Measurements from ENCODE around the gene RALGPS1.

RALGPS1 gene

GRCh38 chr9:126981218-126981617 is 66.6 kb downstream of the RALGPS1 start:
- H3K4me1 Mint-ChIP-seq, result peaks cover 13% of the 10 kb centered on the region
- no peaks in the 10 kb centered on the region for H3K36me3 Mint-ChIP-seq (ENCODE audit: low read depth)
- H3K9me3 Mint-ChIP-seq, result no peaks in the 10 kb centered on the region
- no peak overlapping the region for H3K4me3 Mint-ChIP-seq
- no peak for DNase-seq
- H3K27ac Mint-ChIP-seq, result no peak overlapping the region
- no peaks in the 10 kb centered on the region for H3K27me3 Mint-ChIP-seq (ENCODE audit: low read depth, poor library complexity)
- TF ChIP-seq, protein P1, sequence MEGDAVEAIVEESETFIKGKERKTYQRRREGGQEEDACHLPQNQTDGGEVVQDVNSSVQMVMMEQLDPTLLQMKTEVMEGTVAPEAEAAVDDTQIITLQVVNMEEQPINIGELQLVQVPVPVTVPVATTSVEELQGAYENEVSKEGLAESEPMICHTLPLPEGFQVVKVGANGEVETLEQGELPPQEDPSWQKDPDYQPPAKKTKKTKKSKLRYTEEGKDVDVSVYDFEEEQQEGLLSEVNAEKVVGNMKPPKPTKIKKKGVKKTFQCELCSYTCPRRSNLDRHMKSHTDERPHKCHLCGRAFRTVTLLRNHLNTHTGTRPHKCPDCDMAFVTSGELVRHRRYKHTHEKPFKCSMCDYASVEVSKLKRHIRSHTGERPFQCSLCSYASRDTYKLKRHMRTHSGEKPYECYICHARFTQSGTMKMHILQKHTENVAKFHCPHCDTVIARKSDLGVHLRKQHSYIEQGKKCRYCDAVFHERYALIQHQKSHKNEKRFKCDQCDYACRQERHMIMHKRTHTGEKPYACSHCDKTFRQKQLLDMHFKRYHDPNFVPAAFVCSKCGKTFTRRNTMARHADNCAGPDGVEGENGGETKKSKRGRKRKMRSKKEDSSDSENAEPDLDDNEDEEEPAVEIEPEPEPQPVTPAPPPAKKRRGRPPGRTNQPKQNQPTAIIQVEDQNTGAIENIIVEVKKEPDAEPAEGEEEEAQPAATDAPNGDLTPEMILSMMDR (IDR thresholded peaks at IDR 0.05), result no peak

GRCh38 chr9:126982215-126983002 is 67.8 kb downstream of the RALGPS1 start:
- Mint-ChIP-seq H3K27me3 (ENCODE audit: low read depth, poor library complexity) (no peaks in the 10 kb centered on the region), H3K4me1 (peaks cover 11% of the 10 kb centered on the region), H3K27ac (no peak overlapping the region), H3K36me3 (ENCODE audit: low read depth) (no peaks in the 10 kb centered on the region), H3K4me3 (no peak overlapping the region), H3K9me3 (no peaks in the 10 kb centered on the region)
- no peak for DNase-seq
- TF ChIP-seq, protein P1 (IDR thresholded peaks at IDR 0.05), result no peak

DNA sequence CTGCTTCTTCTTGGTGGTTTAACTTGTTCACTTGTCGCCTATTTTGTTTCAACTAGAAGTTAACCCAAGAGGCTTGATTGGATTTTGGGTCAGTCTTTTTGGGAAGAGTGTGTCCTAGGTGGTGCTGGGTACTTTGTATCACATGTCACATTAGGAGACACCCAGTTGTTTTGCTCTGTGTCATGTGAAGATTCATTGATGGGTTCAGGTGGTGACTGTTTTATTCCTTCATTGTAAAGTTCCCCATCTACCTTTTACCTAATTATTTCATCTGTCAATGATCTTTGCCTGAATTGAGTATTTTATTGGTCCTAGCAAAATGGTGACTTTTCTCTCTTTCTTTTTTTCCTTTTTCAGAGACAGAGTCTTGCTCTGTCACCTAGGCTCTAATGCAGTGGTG is 69.2 kb downstream of the RALGPS1 start:
- Mint-ChIP-seq H3K4me1 (peaks cover 11% of the 10 kb centered on the region), H3K36me3 (ENCODE audit: low read depth) (no peaks in the 10 kb centered on the region), H3K4me3 (no peak overlapping the region), H3K27ac (peak overlapping the region; percentile 41), H3K9me3 (no peaks in the 10 kb centered on the region), H3K27me3 (ENCODE audit: low read depth, poor library complexity) (peaks cover 2% of the 10 kb centered on the region)
- DNase-seq, result no peak
- TF ChIP-seq, protein P1 (IDR thresholded peaks at IDR 0.05), result no peak

GRCh38 chr9:126984969-126985368 is 70.4 kb downstream of the RALGPS1 start:
- H3K27ac Mint-ChIP-seq, result no peak overlapping the region
- DNase-seq, result no peak
- H3K27me3 Mint-ChIP-seq (ENCODE audit: low read depth, poor library complexity), result peaks cover 5% of the 10 kb centered on the region
- peaks cover 11% of the 10 kb centered on the region for H3K4me1 Mint-ChIP-seq
- no peaks in the 10 kb centered on the region for H3K36me3 Mint-ChIP-seq (ENCODE audit: low read depth)
- no peaks in the 10 kb centered on the region for H3K9me3 Mint-ChIP-seq
- TF ChIP-seq, protein P1 (IDR thresholded peaks at IDR 0.05), result no peak
- H3K4me3 Mint-ChIP-seq, result no peak overlapping the region

- TF ChIP-seq, protein P1 (IDR thresholded peaks at IDR 0.05), result no peak
- Mint-ChIP-seq H3K27ac (no peak overlapping the region), H3K4me3 (no peak overlapping the region), H3K27me3 (ENCODE audit: low read depth, poor library complexity) (peaks cover 5% of the 10 kb centered on the region), H3K9me3 (no peaks in the 10 kb centered on the region), H3K36me3 (ENCODE audit: low read depth) (no peaks in the 10 kb centered on the region), H3K4me1 (peaks cover 16% of the 10 kb centered on the region)
- no peak for DNase-seq
Observed at GRCh38 chr9:126985870-126986498, 71.4 kb downstream of the RALGPS1 start.

Data from nephron progenitor cell (in vitro differentiated cells).